Thoracic aorta (tissue), 2 donors: ENCODE results near the gene C16orf89. TPM values are rescaled to one million over a fixed set of nuclear protein-coding genes. Genes with fewer than 3 reads are reported as not detected.
"Not testable (repeated sequence)": the region's sequence is repeated elsewhere in the genome, so short reads cannot be mapped to it uniquely, and the experiment has no call there.

Experiments
- ATAC-seq: fragments of 150-250 bp; one replicate; pipeline ENCODE4 v1.8.0; 2017; ENCODE audit warnings: low read depth; ENCODE audit not compliant: insufficient number of reproducible peaks, low FRiP score
- DNase-seq: peaks from one replicate; pipeline ENCODE4 v3.0.0-alpha.2; 2020; ENCODE audit warnings: low spot score
- H3K27ac ChIP-seq, 2 donors: fragments of 200-600 bp; sonication (generic); 1 replicate in 1 of 2; 2 replicates in 1 of 2; pipeline ENCODE4 v1.5.1; 2016; ENCODE audit warnings: mild to moderate bottlenecking in 2 of 2, moderate library complexity in 2 of 2
- H3K27me3 ChIP-seq: fragments of 200-600 bp; sonication (generic); replicated peaks from 2 replicates; pipeline ENCODE4 v1.6.0; 2016; ENCODE audit warnings: mild to moderate bottlenecking; ENCODE audit not compliant: insufficient read depth
- H3K36me3 ChIP-seq: fragments of 200-600 bp; sonication (generic); one replicate; pipeline ENCODE4 v1.5.1; 2016
- H3K4me1 ChIP-seq, 2 donors: fragments of 200-600 bp; sonication (generic); 1 replicate in 1 of 2; 2 replicates in 1 of 2; pipeline versions ENCODE4 v1.5.1 to v1.6.0; 2016; ENCODE audit warnings: low read depth in 2 of 2, mild to moderate bottlenecking in 1 of 2; ENCODE audit not compliant: control insufficient read depth in 1 of 2
- H3K4me3 ChIP-seq: fragments of 200-600 bp; sonication (generic); 2 replicates; pipeline ENCODE4 v1.5.1; 2016; ENCODE audit warnings: mild to moderate bottlenecking
- H3K9me3 ChIP-seq: fragments of 200-600 bp; sonication (generic); 2 replicates; pipeline ENCODE4 v1.5.1; 2016
- total RNA-seq, 2 donors: library from RNA; depleted of rRNA; stranded (reverse); fragments of >200 nt; gene quantifications; one replicate each; pipeline versions ENCODE4 v1.1.0 to v1.2.3, GENCODE V29; 2016
- TF ChIP-seq, protein P1 (sequence below): fragments of 200-600 bp; sonication (generic); IDR thresholded peaks from one replicate; pipeline ENCODE4 v1.5.1; 2019; ENCODE audit warnings: antibody characterized with exemption

The C16orf89 gene
- total RNA-seq, 2 donors from 2014 or later = 11.6 to 21.4 TPM

GRCh38 chr16:5045499-5046115 lies 20.1 kb downstream of the C16orf89 start:
- no peaks in the 10 kb centered on the region for H3K9me3 ChIP-seq
- DNase-seq (no peak), ATAC-seq (no peak)
- TF ChIP-seq, protein P1, sequence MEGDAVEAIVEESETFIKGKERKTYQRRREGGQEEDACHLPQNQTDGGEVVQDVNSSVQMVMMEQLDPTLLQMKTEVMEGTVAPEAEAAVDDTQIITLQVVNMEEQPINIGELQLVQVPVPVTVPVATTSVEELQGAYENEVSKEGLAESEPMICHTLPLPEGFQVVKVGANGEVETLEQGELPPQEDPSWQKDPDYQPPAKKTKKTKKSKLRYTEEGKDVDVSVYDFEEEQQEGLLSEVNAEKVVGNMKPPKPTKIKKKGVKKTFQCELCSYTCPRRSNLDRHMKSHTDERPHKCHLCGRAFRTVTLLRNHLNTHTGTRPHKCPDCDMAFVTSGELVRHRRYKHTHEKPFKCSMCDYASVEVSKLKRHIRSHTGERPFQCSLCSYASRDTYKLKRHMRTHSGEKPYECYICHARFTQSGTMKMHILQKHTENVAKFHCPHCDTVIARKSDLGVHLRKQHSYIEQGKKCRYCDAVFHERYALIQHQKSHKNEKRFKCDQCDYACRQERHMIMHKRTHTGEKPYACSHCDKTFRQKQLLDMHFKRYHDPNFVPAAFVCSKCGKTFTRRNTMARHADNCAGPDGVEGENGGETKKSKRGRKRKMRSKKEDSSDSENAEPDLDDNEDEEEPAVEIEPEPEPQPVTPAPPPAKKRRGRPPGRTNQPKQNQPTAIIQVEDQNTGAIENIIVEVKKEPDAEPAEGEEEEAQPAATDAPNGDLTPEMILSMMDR = no peak
- no peaks in the 10 kb centered on the region for H3K4me1 ChIP-seq
- no peaks in the 10 kb centered on the region for H3K36me3 ChIP-seq
- H3K27me3 ChIP-seq = no peaks in the 10 kb centered on the region
- H3K4me3 ChIP-seq = no peak overlapping the region
- no peak overlapping the region for H3K27ac ChIP-seq

GRCh38 chr16:5044581-5044980 lies 21.2 kb downstream of the C16orf89 start:
- H3K4me1 ChIP-seq, ATAC-seq, DNase-seq, H3K27ac ChIP-seq, H3K36me3 ChIP-seq, H3K27me3 ChIP-seq, H3K4me3 ChIP-seq, H3K9me3 ChIP-seq: not testable (repeated sequence)

DNA sequence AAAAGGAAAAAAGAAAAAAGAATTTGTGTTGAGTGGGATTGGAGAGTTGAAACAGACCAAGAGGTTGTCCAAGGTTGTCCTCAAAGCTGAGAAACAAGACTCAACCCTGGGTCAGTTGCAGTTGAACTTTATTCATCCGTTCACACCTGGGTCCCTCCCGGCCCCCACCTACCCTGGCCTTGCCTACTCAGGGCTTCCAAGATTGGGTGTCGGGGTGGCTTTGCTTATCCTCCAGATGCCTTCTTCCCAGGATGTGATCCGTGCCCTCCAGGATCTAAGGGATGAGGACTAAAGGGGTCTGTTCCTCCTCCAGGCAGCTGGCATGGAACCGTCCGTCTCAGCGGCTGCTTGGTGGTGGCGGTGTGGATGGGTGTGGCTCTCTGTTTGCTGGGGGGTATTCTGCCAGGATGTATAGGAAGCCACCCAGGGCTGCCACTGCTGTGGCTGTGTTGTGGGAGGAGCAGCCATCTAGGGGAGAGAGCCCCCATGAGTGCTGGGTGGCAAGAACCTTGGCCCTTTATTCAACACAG lies 21.7 kb downstream of the C16orf89 start:
- H3K27me3 ChIP-seq = no peaks in the 10 kb centered on the region
- ATAC-seq (no peak), DNase-seq (no peak)
- no peaks in the 10 kb centered on the region for H3K4me1 ChIP-seq
- H3K27ac ChIP-seq = no peak overlapping the region
- H3K36me3 ChIP-seq = no peaks in the 10 kb centered on the region
- no peak overlapping the region for H3K4me3 ChIP-seq
- TF ChIP-seq, protein P1 = no peak
- no peaks in the 10 kb centered on the region for H3K9me3 ChIP-seq

GRCh38 chr16:5042574-5043171 lies 23.1 kb downstream of the C16orf89 start:
- DNase-seq (no peak), ATAC-seq (no peak)
- no peaks in the 10 kb centered on the region for H3K9me3 ChIP-seq
- H3K27ac ChIP-seq = no peak overlapping the region
- H3K4me3 ChIP-seq = no peak overlapping the region
- TF ChIP-seq, protein P1 = no peak
- no peaks in the 10 kb centered on the region for H3K4me1 ChIP-seq
- no peaks in the 10 kb centered on the region for H3K36me3 ChIP-seq
- H3K27me3 ChIP-seq = no peaks in the 10 kb centered on the region

DNA sequence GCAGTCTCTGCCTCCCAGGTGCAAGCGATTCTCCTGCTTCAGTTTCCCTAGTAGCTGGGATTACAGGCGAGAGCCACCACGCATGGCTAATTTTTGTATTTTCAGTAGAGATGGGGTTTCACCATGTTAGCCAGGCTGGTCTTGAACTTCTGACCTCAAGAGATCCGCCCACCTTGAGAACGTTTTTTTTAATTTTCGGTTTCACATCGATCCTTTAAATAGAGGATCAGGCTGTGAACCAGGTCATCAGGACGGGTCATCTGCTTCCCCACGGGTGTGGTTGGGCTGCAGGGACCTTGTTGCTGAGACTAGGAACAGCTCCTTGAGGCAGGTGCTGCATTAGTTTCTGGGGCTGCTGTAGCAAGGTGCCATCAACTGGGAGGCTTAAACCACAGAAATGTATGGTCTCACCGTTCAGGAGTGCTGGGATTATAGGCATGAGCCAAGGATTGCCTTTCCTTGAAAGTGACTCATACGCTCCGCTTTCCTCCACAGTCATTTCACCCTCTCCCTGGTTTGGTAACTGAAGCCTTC lies 24.1 kb downstream of the C16orf89 start:
- H3K4me3 ChIP-seq = no peak overlapping the region

More for the DNA sequence above, 24.1 kb downstream of the C16orf89 start:
- Histone ChIP-seq H3K9me3 (no peaks in the 10 kb centered on the region), H3K36me3 (no peaks in the 10 kb centered on the region), H3K27me3 (no peaks in the 10 kb centered on the region), H3K27ac (no peak overlapping the region), H3K4me1 (no peaks in the 10 kb centered on the region)
- TF ChIP-seq, protein P1 = no peak
- no peak for DNase-seq
- no peak for ATAC-seq
